H9 (cell line): ENCODE measurements around the gene ERI3. TPM values are rescaled to one million over a fixed set of nuclear protein-coding genes. Genes with fewer than 3 reads are reported as not detected.

Experiments used
- DNase-seq: peaks from one replicate; pipeline ENCODE4 v3.0.0-alpha.2; 2017
- H2AFZ ChIP-seq: one replicate; pipeline ENCODE4 v1.6.1; 2013; ENCODE audit warnings: mild to moderate bottlenecking, low read length, control low read depth, moderate library complexity
- H2AK5ac ChIP-seq: 2 replicates; pipeline ENCODE4 v1.6.1; 2013; ENCODE audit warnings: low read length, control low read depth, mixed read lengths; ENCODE audit not compliant: insufficient read length
- H2BK120ac ChIP-seq: one replicate; pipeline ENCODE4 v1.6.1; 2013; ENCODE audit warnings: low read depth, mild to moderate bottlenecking, low read length, control low read depth, inconsistent platforms; ENCODE audit not compliant: poor library complexity, severe bottlenecking
- H2BK12ac ChIP-seq: 2 replicates; pipeline ENCODE4 v1.6.1; 2013; ENCODE audit warnings: low read length, control low read depth, mixed read lengths, low read depth; ENCODE audit not compliant: insufficient read length
- H2BK15ac ChIP-seq: 2 replicates; pipeline ENCODE4 v1.6.1; 2013; ENCODE audit warnings: low read depth, low read length, control low read depth
- H2BK20ac ChIP-seq: one replicate; pipeline ENCODE4 v1.6.1; 2013; ENCODE audit warnings: low read depth, mild to moderate bottlenecking, low read length, control low read depth, inconsistent platforms; ENCODE audit not compliant: poor library complexity, severe bottlenecking
- H2BK5ac ChIP-seq: 2 replicates; pipeline ENCODE4 v1.6.1; 2013; ENCODE audit warnings: low read length, control low read depth, mixed read lengths; ENCODE audit not compliant: insufficient read length
- H3K14ac ChIP-seq: 2 replicates; pipeline ENCODE4 v1.6.1; 2013; ENCODE audit warnings: low read length, control low read depth; ENCODE audit not compliant: insufficient read depth
- H3K18ac ChIP-seq: 2 replicates; pipeline ENCODE4 v1.6.1; 2013; ENCODE audit warnings: low read depth, mild to moderate bottlenecking, mixed read lengths, low read length, control low read depth; ENCODE audit not compliant: insufficient read length
- H3K23ac ChIP-seq: 2 replicates; pipeline ENCODE4 v1.6.1; 2013; ENCODE audit warnings: low read length, control low read depth, mixed read lengths, low read depth; ENCODE audit not compliant: insufficient read length
- H3K23me2 ChIP-seq: 2 replicates; pipeline ENCODE4 v1.6.1; 2013; ENCODE audit warnings: low read depth, mild to moderate bottlenecking, mixed read lengths, low read length, control low read depth; ENCODE audit not compliant: insufficient read length, poor library complexity, severe bottlenecking
- H3K27ac ChIP-seq: 2 replicates; pipeline ENCODE4 v1.5.1; 2013; ENCODE audit warnings: low read length, control low read depth, mixed read lengths, low read depth; ENCODE audit not compliant: insufficient read length
- H3K27me3 ChIP-seq: 2 replicates; pipeline ENCODE4 v1.6.1; 2013; ENCODE audit warnings: low read length, control low read depth, inconsistent platforms; ENCODE audit not compliant: insufficient read depth
- H3K4ac ChIP-seq: 2 replicates; pipeline ENCODE4 v1.6.1; 2013; ENCODE audit warnings: low read depth, mild to moderate bottlenecking, control low read depth, inconsistent platforms, low read length, moderate library complexity
- H3K4me1 ChIP-seq: 2 replicates; pipeline ENCODE4 v1.6.1; 2013; ENCODE audit warnings: low read length, control low read depth, inconsistent platforms; ENCODE audit not compliant: insufficient read depth
- H3K4me2 ChIP-seq: 2 replicates; pipeline ENCODE4 v1.6.1; 2013; ENCODE audit warnings: low read length, control low read depth, mixed read lengths; ENCODE audit not compliant: insufficient read length, insufficient read depth
- H3K56ac ChIP-seq: 2 replicates; pipeline ENCODE4 v1.6.1; 2013; ENCODE audit warnings: low read depth, mild to moderate bottlenecking, mixed read lengths, low read length, control low read depth; ENCODE audit not compliant: insufficient read length
- H3K79me1 ChIP-seq: 2 replicates; pipeline ENCODE4 v1.6.1; 2013; ENCODE audit warnings: low read depth, mild to moderate bottlenecking, moderate library complexity, low read length, control low read depth, inconsistent platforms; ENCODE audit not compliant: insufficient read depth, poor library complexity, severe bottlenecking
- H3K79me2 ChIP-seq: 2 replicates; pipeline ENCODE4 v1.6.1; 2013; ENCODE audit warnings: low read length, control low read depth, inconsistent platforms; ENCODE audit not compliant: insufficient read depth
- H3K9ac ChIP-seq: 2 replicates; pipeline ENCODE4 v1.6.1; 2013; ENCODE audit warnings: low read length, control low read depth, mixed read lengths; ENCODE audit not compliant: insufficient read length; ENCODE audit errors: extremely low read depth
- H3K9me3 ChIP-seq: one replicate; pipeline ENCODE4 v1.6.1; 2013; ENCODE audit warnings: low read depth, low read length, inconsistent platforms; ENCODE audit not compliant: control insufficient read depth
- H3T11ph ChIP-seq: one replicate; pipeline ENCODE4 v1.6.1; 2013; ENCODE audit warnings: mild to moderate bottlenecking, low read length, control low read depth, inconsistent platforms
- H4K20me1 ChIP-seq: one replicate; pipeline ENCODE4 v1.6.1; 2013; ENCODE audit not compliant: control insufficient read depth, insufficient read length, insufficient read depth
- H4K5ac ChIP-seq: 2 replicates; pipeline ENCODE4 v1.6.1; 2013; ENCODE audit warnings: low read depth, mild to moderate bottlenecking, mixed read lengths, low read length, control low read depth; ENCODE audit not compliant: insufficient read length
- H4K8ac ChIP-seq: replicated peaks from 2 replicates; pipeline ENCODE4 v1.6.1; 2013; ENCODE audit warnings: low read length, control low read depth, mixed read lengths, low read depth; ENCODE audit not compliant: insufficient read length
- H4K91ac ChIP-seq: 2 replicates; pipeline ENCODE4 v1.6.1; 2013; ENCODE audit warnings: low read depth, mild to moderate bottlenecking, moderate library complexity, mixed read lengths, low read length, control low read depth; ENCODE audit not compliant: insufficient read length
- H3K27ac Mint-ChIP-seq, 3 experiments: 2 replicates in 2 of 3; 3 replicates in 1 of 3; pipeline ENCODE4 v1.8.0; 2020 to 2021; ENCODE audit warnings: mixed read lengths in 3 of 3, mild to moderate bottlenecking in 1 of 3, moderate library complexity in 1 of 3
- H3K27me3 Mint-ChIP-seq: 2 replicates; pipeline ENCODE4 v1.8.0; 2021; ENCODE audit warnings: low read depth, mild to moderate bottlenecking, moderate library complexity, mixed read lengths
- H3K36me3 Mint-ChIP-seq, 3 experiments: 2 replicates in 2 of 3; 3 replicates in 1 of 3; pipeline ENCODE4 v1.8.0; 2020 to 2021; ENCODE audit warnings: low read depth in 3 of 3, mixed read lengths in 3 of 3; ENCODE audit not compliant: insufficient read depth in 1 of 3
- H3K4me1 Mint-ChIP-seq, 2 experiments: 2 replicates each; pipeline ENCODE4 v1.8.0; 2020; ENCODE audit warnings: mixed read lengths in 2 of 2
- H3K4me3 Mint-ChIP-seq, 2 experiments: 2 replicates in 1 of 2; 3 replicates in 1 of 2; pipeline ENCODE4 v1.8.0; 2020 to 2021; ENCODE audit warnings: mild to moderate bottlenecking in 2 of 2, mixed read lengths in 2 of 2, moderate library complexity in 1 of 2
- H3K9me3 Mint-ChIP-seq, 2 experiments: 2 replicates in 1 of 2; 3 replicates in 1 of 2; pipeline ENCODE4 v1.8.0; 2020; ENCODE audit warnings: mild to moderate bottlenecking in 2 of 2, mixed read lengths in 2 of 2, moderate library complexity in 1 of 2
- CTCF ChIP-seq: fragments of 200-600 bp; sonication (generic); conservative IDR thresholded peaks from 3 replicates; pipeline ENCODE4 v1.8.0; 2021; ENCODE audit warnings: antibody characterized with exemption, mild to moderate bottlenecking
- WGBS: extraction: QIAGEN DNeasy Blood & Tissue Kit; methylation state at CpG from one replicate; pipeline ENCODE4 v1.1.7; 2013; ENCODE audit warnings: missing lambda C conversion rate, low lambda C conversion rate, mixed read lengths; ENCODE audit not compliant: insufficient read length; ENCODE audit errors: extremely low coverage; 5-methylcytosine and 5-hydroxymethylcytosine counted together
- total RNA-seq: library from RNA; stranded (reverse); gene quantifications from 2 replicates; pipeline ENCODE4 v1.2.1, GENCODE V29; 2021

Gene ERI3
- total RNA-seq, 1 experiment from 2014 or later, result 61.6 TPM

DNA sequence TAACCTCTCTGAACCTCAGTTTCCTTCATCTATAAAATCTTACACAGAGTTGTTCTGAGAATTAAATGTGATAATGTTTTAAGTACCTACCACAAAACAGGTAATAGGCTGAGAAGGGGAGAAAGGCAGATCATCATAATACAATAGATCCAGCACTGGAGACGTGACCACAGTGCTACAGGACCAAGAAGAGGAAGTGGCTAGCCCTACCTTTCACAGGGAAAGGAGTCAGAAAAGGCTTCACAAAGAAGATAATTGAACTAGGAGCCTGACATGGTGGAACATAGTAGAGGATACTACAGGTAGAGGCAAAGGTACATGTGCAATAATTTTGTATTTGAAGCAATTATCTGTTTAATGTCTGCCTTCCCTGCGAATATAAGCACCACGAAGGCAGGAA lies 45.1 kb downstream of the ERI3 start:
- peaks cover 0 to 10% of the 10 kb centered on the region in 2 experiments for H3K4me1 Mint-ChIP-seq
- Histone ChIP-seq H4K5ac (no peak overlapping the region), H3K4me1 (no peaks in the 10 kb centered on the region), H2BK120ac (no peak overlapping the region), H3K79me2 (no peaks in the 10 kb centered on the region), H3T11ph (no peak overlapping the region), H3K23me2 (no peaks in the 10 kb centered on the region), H2AK5ac (no peak overlapping the region), H2BK15ac (no peak overlapping the region), H4K8ac (no peak overlapping the region), H2BK20ac (no peak overlapping the region), H4K91ac (no peak overlapping the region), H3K27ac (no peak overlapping the region), H3K56ac (no peak overlapping the region), H3K23ac (no peak overlapping the region), H2BK12ac (no peak overlapping the region), H3K27me3 (no peaks in the 10 kb centered on the region), H3K9me3 (no peaks in the 10 kb centered on the region), H3K4ac (no peak overlapping the region), H3K4me2 (no peak overlapping the region), H2BK5ac (no peak overlapping the region), H3K14ac (no peak overlapping the region), H3K79me1 (no peaks in the 10 kb centered on the region), H4K20me1 (no peaks in the 10 kb centered on the region), H2AFZ (no peak overlapping the region), H3K9ac (no peak overlapping the region), H3K18ac (no peak overlapping the region)
- H3K27me3 Mint-ChIP-seq, result no peaks in the 10 kb centered on the region
- H3K36me3 Mint-ChIP-seq, result peaks cover 17 to 68% (median 61%) of the 10 kb centered on the region in 3 experiments; a peak in 6 of 7 replicates
- no peak for DNase-seq
- no peaks in the 10 kb centered on the region for H3K9me3 Mint-ChIP-seq
- peak overlapping the region in 1 of 3 experiments; percentile 25; a peak in 1 of 7 replicates for H3K27ac Mint-ChIP-seq
- TF ChIP-seq CTCF, result no peak
- no peak overlapping the region for H3K4me3 Mint-ChIP-seq
- WGBS, result no CpG with 5 or more reads among the region's 3 CpGs
